GM21576 (cell line): ENCODE measurements around the gene ZNF236.

Experiments
- ATAC-seq: cut with Tn5 transposase; IDR thresholded peaks from one replicate; pipeline ENCODE4 v1.9.1; 2021; ENCODE audit warnings: mild to moderate bottlenecking, moderate library complexity; ENCODE audit not compliant: unreplicated experiment

The ZNF236 gene

DNA sequence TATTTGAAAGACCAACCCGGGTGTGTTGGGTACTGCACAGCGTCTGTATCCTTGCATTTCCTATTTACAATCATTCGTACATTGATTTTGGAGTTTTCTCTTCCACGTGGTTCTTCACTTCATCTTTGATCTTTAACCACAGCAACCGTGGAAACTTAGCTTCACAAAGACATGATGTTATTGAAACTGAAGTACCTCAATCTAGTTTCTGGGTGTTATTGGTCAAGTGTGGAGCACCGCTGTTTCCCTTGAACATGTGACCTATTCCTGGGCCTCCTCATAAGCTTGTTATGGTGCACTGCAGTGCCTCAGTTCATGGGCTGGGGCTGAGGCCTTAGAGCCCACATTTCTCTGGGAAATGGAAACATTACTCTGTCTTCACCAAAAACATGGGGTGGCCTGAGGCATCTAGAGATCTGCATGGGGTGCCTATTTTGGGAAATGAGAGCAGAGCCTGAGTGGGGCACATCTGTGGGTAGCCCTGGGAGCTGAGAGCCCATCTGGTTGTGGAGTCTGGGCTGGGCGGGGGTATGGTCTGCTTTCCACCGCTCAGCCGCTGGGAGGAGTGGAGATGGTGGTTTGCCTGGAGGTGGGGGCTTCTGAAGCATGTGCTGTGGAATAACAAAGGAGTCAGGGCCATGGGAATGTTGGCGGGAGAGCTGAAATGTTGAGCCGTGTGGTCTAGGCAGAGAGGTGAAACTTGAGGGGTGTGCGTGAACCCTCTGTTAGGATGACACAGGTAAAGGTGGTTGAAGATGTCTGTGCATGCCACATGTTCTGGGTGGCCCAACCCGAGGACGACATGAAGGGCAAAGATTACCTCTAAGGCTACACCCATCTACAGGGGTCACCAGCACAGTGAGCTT lies 37.4 kb downstream of the ZNF236 start:
- ATAC-seq: no peak

DNA sequence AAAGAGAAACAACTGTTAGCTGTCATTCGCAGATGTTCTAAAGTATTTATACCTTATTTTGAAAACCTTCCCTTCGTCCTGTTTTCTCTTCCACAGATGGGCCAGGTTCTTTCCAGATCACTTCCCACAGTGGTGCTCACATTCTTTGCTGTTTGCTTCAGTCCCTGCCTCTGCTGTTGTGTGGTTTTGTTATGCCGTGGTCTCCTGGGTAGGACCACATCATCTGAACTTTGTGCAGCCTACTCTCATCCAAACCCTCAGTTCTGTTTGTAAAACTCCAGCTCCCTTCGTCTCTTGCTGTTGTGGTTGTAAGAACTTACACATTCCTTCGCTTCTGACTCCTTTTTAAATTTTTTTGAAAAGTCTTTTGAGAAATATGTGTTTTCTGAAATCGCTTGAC lies 38.1 kb downstream of the ZNF236 start:
- ATAC-seq: no peak

DNA sequence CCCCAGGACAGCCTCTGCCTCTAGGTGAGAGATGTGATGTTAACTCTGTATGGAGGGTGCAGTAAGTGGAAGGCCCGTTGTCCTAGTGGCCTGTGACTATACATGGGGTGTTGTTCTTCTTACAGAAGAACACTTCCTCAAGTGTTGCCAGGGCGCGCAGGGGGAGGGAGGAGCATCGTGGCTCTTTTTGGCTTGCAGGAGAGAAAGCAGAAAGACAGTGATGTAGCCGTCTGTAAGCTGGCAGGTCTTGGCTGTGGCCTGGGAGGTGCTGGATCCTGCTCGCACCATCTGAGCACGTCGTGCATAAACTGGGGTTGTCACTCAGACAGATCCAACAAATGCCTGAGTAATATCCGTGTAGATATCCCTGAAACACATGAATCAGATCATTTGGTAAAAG lies 44.3 kb downstream of the ZNF236 start:
- no peak for ATAC-seq

DNA sequence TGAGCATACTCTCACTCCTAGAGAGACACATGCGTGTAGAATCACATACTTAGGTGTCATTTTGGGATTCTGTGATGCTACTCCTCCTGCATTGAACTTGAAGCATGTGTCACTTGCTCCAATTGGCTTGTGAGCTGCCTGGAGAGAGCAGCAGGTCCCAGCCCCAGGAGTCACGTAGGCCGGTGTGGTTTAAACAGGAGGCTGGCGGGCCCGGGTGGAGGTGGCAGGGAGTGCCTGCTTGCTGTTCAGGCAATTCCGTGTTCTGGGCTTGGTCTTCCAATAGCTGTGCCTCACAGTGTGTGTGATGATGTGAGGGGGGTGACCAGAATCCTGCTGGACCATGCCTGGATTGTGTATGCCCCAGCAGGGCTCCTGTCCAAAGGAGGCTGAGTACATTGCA lies 51.0 kb downstream of the ZNF236 start:
- ATAC-seq: no peak

DNA sequence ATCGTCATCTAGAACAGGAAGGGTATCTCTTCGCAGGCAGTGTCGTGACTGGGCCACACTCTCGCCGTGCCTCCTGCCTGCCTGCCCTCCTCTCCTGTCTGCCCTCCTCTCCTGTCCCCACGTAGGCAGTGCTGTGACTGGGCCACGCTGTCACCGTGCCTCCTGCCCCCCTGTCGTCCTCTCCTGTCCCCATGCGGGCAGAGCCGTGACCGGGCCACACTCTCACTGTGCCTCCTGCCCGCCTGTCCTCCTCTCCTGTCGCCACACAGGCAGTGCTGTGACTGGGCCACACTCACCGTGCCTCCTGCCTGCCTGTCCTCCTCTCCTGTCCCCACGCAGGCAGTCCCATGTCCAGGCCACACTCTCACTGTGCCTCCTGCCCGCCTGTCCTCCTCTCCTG lies 51.4 kb downstream of the ZNF236 start:
- ATAC-seq: no peak

DNA sequence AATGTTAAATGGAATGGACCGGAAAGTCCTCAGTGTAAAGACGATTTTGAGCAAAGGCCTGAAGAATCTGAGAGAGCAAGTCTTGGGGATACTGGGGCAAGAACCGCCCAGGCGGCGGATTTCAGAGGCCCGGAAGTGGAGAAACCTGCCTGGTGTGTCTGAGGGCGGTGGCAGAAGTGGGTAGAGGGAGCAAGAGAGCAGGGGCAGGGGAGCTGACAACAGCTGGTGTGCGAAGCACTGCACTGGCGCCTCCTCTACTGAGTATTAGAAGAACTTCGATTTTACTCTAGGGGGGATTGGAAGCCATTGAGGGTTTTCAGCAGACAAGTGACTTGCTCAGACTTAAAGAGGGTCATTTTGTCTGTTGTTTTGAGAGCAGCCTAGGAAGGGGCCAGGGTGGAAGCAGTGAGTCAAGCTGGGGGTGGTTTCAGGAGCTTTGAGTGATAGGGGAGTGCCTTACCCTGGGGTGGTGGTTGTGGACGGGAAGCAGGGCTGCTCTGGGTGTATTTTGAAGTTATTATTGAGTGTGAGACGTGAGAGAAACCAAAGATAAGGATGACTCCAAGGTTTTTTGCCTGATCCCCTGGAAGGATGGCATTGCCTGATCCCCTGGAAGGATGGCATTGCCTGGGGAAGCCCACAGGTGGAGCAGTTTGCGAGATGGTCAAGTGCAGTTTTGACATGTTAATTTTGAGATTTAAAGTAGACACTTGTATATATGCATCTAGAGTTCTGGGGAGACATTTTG lies 52.5 kb downstream of the ZNF236 start:
- no peak for ATAC-seq

DNA sequence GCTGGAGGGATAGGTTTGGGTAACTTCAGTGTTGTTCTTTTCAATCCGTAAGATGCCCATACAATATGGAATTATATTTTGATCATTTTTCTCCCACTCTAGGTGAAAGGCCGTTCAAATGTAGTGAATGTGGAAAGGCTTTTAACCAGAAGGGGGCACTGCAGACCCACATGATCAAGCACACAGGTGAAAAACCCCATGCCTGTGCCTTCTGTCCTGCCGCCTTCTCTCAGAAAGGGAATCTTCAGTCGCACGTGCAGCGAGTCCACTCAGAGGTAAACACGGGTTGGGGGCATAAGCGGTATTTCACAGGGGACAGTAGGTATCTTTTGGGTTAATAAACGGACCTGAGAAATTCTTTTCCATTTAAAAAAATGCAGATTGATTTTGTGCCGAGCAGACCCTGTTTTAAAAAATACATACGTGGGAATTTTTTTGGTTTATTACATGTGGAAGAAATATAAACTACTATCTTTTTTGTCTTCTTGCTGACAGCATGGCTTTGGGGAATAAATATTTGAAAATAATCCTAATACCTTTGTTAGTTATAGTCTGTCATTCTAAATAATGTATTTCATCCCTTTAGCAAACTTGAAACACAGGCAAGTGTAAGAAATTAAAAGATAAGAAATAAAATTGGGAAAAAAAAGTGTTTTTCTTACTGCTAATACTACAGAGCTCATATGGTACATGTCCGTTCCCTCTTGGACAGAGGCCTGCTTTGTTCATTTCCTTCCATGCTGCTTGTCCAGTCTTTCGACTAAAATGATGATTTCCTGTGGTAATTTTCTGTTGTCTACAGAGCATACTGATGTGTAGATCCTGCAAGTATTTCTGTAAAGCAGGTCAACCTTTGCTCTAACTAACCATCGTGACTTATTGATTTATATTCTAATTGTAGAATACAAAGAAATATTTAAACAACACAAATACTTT lies 53.3 kb downstream of the ZNF236 start:
- no peak for ATAC-seq

DNA sequence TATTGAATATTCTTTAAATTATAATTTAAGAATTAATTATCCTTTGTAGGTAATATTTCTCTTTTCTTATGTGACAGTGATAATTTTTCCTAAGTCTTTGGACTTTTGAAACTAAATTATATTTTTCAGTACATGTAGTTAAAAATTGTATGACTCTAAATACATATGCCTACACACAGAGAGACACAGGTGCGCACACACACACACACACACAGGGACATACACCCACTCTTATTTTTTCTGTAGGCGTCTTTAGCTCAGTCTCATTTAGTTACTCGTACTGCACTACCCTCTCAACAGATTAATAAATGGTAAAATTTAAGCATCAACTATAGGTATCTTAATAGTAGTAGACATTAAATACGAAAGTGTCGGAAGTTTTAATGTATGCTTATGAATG lies 56.1 kb downstream of the ZNF236 start:
- ATAC-seq: no peak

DNA sequence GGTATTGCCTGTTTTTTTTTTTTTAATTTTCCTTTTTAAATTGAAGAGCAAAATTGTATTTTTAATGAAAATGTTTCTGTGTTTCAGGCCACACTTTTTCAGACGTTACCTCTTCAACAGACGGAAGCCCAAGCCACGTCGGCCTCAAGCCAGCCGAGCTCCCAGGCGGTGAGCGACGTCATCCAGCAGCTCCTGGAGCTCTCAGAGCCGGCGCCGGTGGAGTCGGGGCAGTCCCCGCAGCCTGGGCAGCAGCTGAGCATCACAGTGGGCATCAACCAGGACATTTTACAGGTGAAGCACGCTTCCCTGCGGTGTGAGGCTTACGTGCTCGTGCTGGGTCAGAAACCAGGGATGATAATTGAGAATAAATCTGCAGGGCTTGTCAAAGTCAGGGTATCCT lies 57.7 kb downstream of the ZNF236 start:
- no peak for ATAC-seq

DNA sequence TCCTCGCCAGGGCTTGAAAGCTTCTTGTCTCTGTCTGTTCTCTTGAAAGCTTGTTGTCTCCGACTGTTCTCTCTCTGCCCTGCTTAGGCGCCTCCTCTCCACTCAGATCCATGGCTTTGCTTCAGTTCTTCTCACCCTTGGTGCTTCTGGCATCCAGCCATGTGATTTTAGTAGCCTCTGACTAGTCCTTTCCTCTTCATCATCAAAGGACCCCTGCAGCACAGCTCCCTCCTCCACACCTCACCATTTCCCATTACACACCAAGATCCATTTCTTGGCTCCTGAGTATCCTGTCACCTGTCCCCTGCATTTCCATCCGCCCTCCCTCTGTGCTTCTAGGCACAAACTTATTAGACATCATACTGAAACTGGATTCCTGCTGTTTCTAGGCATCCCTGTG lies 59.4 kb downstream of the ZNF236 start:
- no peak for ATAC-seq

DNA sequence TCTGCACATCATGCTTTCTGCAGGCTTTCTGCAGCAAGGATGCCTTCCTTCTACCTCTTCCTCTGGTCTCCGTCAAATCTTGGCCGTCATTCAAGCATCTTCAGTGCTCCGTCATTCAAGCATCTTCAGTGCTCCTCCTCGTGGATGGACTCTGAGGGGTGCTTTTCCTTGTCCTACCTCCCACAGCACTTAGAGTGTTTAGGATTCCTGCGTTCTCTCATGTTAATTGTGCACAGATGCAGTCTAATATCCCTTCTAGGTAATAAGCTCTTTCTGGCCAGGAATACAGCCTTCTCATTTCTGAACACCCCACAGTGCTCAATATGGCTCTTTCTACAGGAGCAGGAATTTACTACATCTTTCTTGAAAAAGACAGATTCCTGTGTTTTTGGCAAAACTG lies 59.8 kb downstream of the ZNF236 start:
- no peak for ATAC-seq

DNA sequence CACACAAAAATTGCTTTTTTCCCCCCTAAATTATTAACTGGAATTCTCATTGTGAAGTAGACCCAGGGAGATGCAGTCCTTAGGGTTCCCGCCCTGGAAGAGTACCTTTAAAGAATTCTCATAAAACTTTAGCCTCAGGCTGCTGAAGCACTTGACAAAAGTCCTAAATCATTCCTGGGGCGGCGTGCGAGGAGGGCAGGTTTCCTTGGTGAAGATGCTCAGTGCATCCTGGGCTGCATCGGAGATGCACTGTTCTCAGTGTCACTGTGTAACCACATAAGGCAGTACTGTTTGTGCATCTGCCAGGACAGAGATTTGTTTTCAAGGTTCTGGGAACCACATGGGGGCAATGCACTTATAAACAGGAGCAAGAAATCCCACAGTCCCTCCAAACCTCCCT lies 62.6 kb downstream of the ZNF236 start:
- ATAC-seq: no peak

DNA sequence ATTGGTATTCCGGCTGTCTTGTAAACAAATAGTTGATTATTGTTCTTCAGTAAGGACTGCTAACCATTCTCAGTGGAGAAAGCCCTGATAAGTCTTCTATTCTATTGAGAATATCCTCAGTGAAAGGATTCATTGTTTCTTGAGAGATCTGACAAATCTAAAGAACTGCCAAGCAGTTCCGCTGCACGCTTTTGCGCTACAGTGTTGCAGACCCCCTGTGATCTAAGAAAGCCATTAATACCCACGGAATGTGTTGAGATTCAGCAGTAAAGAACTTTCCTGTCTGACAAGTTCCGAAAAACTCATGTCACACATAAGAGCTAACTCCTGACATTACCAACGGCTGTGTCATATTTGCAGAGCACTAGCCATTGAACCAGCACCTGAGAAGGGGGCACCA lies 63.8 kb downstream of the ZNF236 start:
- ATAC-seq: no peak

DNA sequence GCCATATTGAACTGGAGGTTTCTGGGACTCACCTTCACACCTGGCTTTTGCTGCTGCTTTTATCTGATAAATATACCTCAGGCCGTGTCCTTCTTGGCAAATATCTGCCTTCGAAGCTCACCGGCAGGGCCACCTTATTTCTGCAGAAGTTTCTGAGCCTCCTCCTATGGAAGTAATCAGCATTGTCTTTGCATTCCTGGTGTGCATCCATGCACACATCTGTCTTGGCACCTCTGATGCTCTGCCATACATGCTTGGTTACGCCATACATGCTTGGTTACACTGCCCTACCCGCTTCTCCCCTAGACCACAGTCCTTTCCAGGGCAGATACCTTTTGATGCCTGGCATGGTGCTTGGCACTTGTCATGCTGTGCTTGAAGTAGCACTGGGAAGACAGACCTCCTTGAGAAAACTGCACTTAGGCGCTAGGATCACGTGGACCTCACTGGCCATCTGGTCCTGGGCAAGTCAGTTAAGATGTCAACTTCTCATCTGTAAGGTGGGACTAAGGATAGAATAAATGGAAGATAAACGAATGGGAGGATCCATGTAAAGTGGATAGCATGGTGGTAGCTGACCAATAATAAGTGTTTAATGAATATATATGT lies 66.8 kb downstream of the ZNF236 start:
- ATAC-seq: no peak

DNA sequence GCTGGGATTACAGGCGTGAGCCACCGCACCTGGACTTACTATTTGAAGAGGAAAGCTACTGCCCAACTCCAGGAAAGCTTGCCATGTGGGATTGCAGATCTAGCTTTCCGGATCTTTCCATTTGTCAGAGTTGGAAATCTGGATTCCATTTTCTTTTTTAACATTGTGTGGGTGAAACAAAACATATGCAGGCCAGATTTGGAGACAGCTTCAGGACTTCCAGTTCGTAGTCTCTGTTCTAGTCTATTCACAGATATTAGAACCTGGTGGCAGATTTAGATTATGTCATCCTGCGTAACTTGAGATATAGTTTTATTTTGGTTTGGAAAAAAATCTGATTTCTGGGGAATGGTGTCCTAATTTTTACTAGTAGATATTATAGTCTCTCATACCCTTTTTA lies 70.5 kb downstream of the ZNF236 start:
- ATAC-seq: no peak

DNA sequence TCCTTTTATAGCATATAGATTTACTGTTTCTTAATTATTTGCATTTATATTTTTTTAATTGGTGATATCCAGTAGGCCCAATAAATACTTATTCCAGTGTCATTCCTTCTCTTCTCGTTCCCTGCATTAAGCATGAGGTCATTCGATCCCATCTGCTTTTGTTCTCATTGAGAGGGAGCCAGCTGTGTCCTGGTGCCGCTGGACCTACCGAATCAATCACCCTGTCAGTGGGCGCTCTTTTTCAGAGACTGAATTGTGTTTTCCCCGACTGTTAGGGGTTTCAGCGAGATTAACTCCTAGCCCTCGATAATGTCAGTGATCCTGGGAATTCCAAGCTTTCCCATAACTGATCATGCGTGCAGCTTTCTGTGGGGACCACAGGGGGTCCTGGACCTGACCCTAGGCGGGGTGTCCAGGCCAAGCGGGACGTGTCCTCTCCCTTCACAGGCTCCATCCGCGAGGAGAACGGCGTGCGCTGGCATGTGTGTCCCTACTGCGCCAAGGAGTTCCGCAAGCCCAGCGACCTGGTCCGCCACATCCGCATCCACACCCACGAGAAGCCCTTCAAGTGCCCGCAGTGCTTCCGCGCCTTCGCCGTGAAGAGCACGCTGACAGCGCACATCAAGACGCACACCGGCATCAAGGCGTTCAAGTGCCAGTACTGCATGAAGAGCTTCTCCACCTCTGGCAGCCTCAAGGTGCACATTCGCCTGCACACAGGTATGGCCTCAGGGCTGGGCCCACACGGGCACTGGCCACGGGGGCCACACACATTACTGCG lies 72.4 kb downstream of the ZNF236 start:
- ATAC-seq: no peak

DNA sequence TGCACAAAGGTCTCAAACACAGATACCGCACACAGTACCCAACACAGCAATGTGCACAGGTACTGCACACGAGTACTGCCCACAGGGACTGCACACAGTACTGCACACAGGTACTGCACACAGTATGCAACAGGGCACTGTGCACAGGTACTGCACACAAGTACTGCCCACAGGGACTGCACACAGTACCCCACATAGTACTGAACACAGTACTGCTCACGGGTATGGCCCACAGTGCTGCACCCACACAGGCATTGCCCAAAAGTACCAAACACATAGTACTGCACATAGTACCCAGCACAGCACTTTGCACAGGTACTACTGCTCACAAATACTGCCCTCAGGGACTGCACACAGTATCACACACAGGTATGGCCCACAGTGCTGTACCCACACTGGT lies 73.1 kb downstream of the ZNF236 start:
- no peak for ATAC-seq

DNA sequence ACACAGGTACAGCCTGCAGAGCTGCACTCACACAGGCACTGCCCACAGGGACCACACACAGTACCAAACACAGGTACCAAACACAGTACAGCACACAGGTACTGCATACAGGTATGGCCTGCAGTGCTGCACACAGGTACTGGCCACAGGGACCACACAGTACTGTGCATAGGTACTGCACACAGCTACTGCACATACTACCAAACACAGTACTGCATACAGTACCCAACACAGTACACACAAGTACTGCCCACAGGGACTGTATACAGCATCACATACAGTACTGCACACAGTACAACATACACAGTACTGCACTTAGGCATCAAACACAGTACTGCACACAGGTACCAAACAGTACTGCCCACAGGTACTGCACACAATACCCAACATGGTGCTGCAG lies 74.3 kb downstream of the ZNF236 start:
- no peak for ATAC-seq

DNA sequence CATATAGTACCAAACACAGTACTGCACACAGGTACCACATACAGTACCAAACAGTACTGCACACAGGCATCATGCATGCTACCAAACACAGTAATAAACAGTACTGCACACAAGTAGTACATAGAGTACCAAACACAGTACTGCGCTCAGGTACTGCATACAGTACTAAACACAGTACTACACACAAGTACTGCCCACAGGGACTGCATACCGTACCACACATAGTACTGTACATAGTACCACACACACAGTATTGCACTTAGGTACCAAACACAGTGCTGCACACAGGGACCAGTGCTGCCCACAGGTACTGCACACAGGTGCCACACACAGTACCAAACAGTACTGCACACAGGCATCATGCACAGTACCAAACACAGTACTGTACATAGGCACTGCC lies 74.9 kb downstream of the ZNF236 start:
- no peak for ATAC-seq

DNA sequence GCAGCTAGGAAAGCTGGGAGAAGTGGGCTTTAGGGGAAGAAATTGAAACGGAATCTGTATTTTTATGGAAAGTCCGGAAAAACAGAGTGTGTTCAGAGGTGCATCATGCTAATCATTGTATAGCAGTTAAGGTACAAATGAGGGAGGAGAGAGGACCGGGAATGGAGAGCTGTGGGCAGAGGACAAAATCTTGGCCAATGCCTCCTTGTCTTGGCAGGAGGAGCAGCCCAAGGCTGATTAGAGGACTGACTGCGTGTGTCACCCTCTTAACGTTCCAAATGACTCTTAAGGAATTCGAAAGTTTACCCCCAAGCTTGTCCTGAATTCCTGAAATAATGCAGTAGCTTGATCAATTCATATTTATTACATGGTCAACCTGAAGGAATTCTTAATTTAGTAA lies 81.0 kb downstream of the ZNF236 start:
- ATAC-seq: no peak
